HepG2 (cell line): Measurements from ENCODE around the gene CHMP2B. TPM values are rescaled to one million over a fixed set of nuclear protein-coding genes. Genes with fewer than 3 reads are reported as not detected.

Experiments
- GLI4 ChIP-seq: sonication (generic); formaldehyde crosslinking; IDR thresholded peaks from 2 replicates; pipeline ENCODE4 v1.5.1; 2020; ENCODE audit warnings: missing genetic modification reagents, mild to moderate bottlenecking, moderate library complexity, borderline replicate concordance
- NAIF1 ChIP-seq: sonication (generic); formaldehyde crosslinking; IDR thresholded peaks from 2 replicates; pipeline ENCODE4 v1.5.0; 2020; ENCODE audit warnings: mild to moderate bottlenecking, missing genetic modification reagents, borderline replicate concordance
- SIN3A ChIP-seq: IDR thresholded peaks from 2 replicates; pipeline ENCODE4 v1.6.1; 2011; ENCODE audit warnings: low read depth, mild to moderate bottlenecking, control low read depth, low read length, borderline replicate concordance
- ZBTB20 ChIP-seq: sonication (generic); formaldehyde crosslinking; IDR thresholded peaks from 2 replicates; pipeline ENCODE4 v1.8.1; 2023; ENCODE audit warnings: missing genetic modification reagents, low read depth, mild to moderate bottlenecking, borderline replicate concordance
- ZBTB33 ChIP-seq: sonication (generic); formaldehyde crosslinking; IDR thresholded peaks from 2 replicates; pipeline ENCODE4 v1.4.0; 2020; ENCODE audit warnings: missing genetic modification reagents
- ZNF18 ChIP-seq: sonication (generic); formaldehyde crosslinking; IDR thresholded peaks from 2 replicates; pipeline ENCODE4 v1.8.0; 2022; ENCODE audit warnings: mild to moderate bottlenecking, missing genetic modification reagents; ENCODE audit not compliant: insufficient replicate concordance
- ZNF350 ChIP-seq: sonication (generic); formaldehyde crosslinking; IDR thresholded peaks from 2 replicates; pipeline ENCODE4 v1.4.0; 2020; ENCODE audit warnings: mild to moderate bottlenecking, low read depth, missing genetic modification reagents, borderline replicate concordance
- ZNF543 ChIP-seq: sonication (generic); formaldehyde crosslinking; IDR thresholded peaks from 2 replicates; pipeline ENCODE4 v1.4.0; 2020; ENCODE audit warnings: mild to moderate bottlenecking, missing genetic modification reagents
- ZNF646 ChIP-seq: sonication (generic); formaldehyde crosslinking; IDR thresholded peaks from 2 replicates; pipeline ENCODE4 v1.9.0; 2021; ENCODE audit warnings: mild to moderate bottlenecking, missing genetic modification reagents
- polyA plus RNA-seq, 8 experiments: library from polyadenylated mRNA; depleted of rRNA in 3 of 8; stranded (reverse) in 7 of 8; unstranded in 1 of 8; fragments of >200 nt; fragmentation: Illumina TruSeq in 4 of 8; extraction: Trizol in 4 of 8; gene quantifications; 2 replicates each; pipeline versions ENCODE4 v1.2.1 to v1.2.3, GENCODE V29; 2011 to 2016; ENCODE audit warnings: low read depth in 4 of 8, missing spikeins in 1 of 8, mixed read lengths in 1 of 8; ENCODE audit not compliant: insufficient read depth in 1 of 8
- total RNA-seq, 5 experiments: library from RNA; depleted of rRNA; stranded (reverse); fragments of >200 nt; fragmentation: Illumina TruSeq; extraction: Trizol; gene quantifications; 2 replicates each; pipeline ENCODE4 v1.2.3, GENCODE V29; 2016; ENCODE audit warnings: low read depth in 1 of 5
- TF ChIP-seq, protein P1 (sequence below): sonication (generic); formaldehyde crosslinking; IDR thresholded peaks from 2 replicates; pipeline ENCODE4 v1.4.0; 2020; ENCODE audit warnings: mild to moderate bottlenecking, missing genetic modification reagents
- TF ChIP-seq, protein P2 (sequence below): IDR thresholded peaks from 2 replicates; pipeline ENCODE4 v1.6.1; 2018; ENCODE audit warnings: missing genetic modification reagents

CHMP2B gene
- total and polyA plus RNA-seq, 2 of the 13 experiments (the other 11 are each of a cell fraction or from before 2014, with no cell fraction given), result 6.9 to 33.5 TPM

DNA sequence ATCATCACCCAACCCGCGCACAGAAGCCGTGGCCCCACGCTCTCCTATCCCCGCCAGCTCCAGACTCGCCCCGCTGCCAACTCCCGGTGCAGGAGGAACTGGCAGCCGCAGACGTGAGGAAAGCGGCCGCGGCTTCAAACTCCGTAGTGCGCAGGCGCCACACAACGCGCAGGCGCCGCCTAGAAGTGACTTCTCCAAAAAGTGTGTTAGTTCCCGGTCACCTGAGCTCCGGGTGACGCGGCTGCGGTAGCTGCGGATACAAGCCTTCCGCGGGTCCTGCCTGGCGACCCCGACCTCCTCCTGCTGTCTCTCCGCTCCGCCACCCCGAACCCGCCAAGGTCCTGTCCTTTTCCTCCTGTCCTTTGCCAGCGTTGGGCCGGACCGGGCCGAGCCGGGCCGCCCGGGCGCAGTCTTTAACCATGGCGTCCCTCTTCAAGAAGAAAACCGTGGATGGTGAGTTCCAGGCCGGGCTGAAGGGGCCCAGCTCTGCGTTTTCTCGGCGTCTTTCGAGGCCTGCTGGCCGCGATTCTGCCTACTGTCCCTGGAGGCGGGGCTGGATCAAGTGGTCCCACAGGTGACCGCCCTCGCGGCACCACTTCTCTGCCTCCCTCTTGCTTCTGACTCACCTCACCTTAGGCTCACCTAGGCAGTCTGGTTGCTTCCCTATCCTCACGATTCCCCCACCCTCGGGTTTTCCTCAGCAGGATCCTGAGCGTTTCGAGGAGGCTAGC lies at the start of gene CHMP2B (continued):
- TF ChIP-seq ZNF350 (CRISPR knock-in tag) (peak; percentile 48; the same call in 1 of the 2 replicates), ZNF646 (no peak), ZNF543 (CRISPR knock-in tag) (peak; percentile 76), ZBTB20 (no peak), ZBTB33 (CRISPR knock-in tag) (no peak), SIN3A (no peak), GLI4 (CRISPR knock-in tag) (peak; percentile 70; the same call in 1 of the 2 replicates), NAIF1 (peak; percentile 12; the same call in 1 of the 2 replicates), ZNF18 (CRISPR knock-in tag) (peak; percentile 33)
- TF ChIP-seq, protein P1, sequence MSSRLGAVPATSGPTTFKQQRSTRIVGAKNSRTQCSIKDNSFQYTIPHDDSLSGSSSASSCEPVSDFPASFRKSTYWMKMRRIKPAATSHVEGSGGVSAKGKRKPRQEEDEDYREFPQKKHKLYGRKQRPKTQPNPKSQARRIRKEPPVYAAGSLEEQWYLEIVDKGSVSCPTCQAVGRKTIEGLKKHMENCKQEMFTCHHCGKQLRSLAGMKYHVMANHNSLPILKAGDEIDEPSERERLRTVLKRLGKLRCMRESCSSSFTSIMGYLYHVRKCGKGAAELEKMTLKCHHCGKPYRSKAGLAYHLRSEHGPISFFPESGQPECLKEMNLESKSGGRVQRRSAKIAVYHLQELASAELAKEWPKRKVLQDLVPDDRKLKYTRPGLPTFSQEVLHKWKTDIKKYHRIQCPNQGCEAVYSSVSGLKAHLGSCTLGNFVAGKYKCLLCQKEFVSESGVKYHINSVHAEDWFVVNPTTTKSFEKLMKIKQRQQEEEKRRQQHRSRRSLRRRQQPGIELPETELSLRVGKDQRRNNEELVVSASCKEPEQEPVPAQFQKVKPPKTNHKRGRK, result no peak
- TF ChIP-seq, protein P2, sequence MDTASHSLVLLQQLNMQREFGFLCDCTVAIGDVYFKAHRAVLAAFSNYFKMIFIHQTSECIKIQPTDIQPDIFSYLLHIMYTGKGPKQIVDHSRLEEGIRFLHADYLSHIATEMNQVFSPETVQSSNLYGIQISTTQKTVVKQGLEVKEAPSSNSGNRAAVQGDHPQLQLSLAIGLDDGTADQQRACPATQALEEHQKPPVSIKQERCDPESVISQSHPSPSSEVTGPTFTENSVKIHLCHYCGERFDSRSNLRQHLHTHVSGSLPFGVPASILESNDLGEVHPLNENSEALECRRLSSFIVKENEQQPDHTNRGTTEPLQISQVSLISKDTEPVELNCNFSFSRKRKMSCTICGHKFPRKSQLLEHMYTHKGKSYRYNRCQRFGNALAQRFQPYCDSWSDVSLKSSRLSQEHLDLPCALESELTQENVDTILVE (CRISPR knock-in tag), result no peak
